H9 (cell line): Measurements from ENCODE around the gene GTF3C6. TPM values are rescaled to one million over a fixed set of nuclear protein-coding genes. Genes with fewer than 3 reads are reported as not detected.

ENCODE experiments used
- DNase-seq: peaks from one replicate; pipeline ENCODE4 v3.0.0-alpha.2; 2017
- H2AFZ ChIP-seq: one replicate; pipeline ENCODE4 v1.6.1; 2013; ENCODE audit warnings: mild to moderate bottlenecking, low read length, control low read depth, moderate library complexity
- H2AK5ac ChIP-seq: 2 replicates; pipeline ENCODE4 v1.6.1; 2013; ENCODE audit warnings: low read length, control low read depth, mixed read lengths; ENCODE audit not compliant: insufficient read length
- H2BK120ac ChIP-seq: one replicate; pipeline ENCODE4 v1.6.1; 2013; ENCODE audit warnings: low read depth, mild to moderate bottlenecking, low read length, control low read depth, inconsistent platforms; ENCODE audit not compliant: poor library complexity, severe bottlenecking
- H2BK12ac ChIP-seq: 2 replicates; pipeline ENCODE4 v1.6.1; 2013; ENCODE audit warnings: low read length, control low read depth, mixed read lengths, low read depth; ENCODE audit not compliant: insufficient read length
- H2BK15ac ChIP-seq: 2 replicates; pipeline ENCODE4 v1.6.1; 2013; ENCODE audit warnings: low read depth, low read length, control low read depth
- H2BK20ac ChIP-seq: one replicate; pipeline ENCODE4 v1.6.1; 2013; ENCODE audit warnings: low read depth, mild to moderate bottlenecking, low read length, control low read depth, inconsistent platforms; ENCODE audit not compliant: poor library complexity, severe bottlenecking
- H2BK5ac ChIP-seq: 2 replicates; pipeline ENCODE4 v1.6.1; 2013; ENCODE audit warnings: low read length, control low read depth, mixed read lengths; ENCODE audit not compliant: insufficient read length
- H3K14ac ChIP-seq: 2 replicates; pipeline ENCODE4 v1.6.1; 2013; ENCODE audit warnings: low read length, control low read depth; ENCODE audit not compliant: insufficient read depth
- H3K18ac ChIP-seq: 2 replicates; pipeline ENCODE4 v1.6.1; 2013; ENCODE audit warnings: low read depth, mild to moderate bottlenecking, mixed read lengths, low read length, control low read depth; ENCODE audit not compliant: insufficient read length
- H3K23ac ChIP-seq: 2 replicates; pipeline ENCODE4 v1.6.1; 2013; ENCODE audit warnings: low read length, control low read depth, mixed read lengths, low read depth; ENCODE audit not compliant: insufficient read length
- H3K23me2 ChIP-seq: 2 replicates; pipeline ENCODE4 v1.6.1; 2013; ENCODE audit warnings: low read depth, mild to moderate bottlenecking, mixed read lengths, low read length, control low read depth; ENCODE audit not compliant: insufficient read length, poor library complexity, severe bottlenecking
- H3K27ac ChIP-seq: 2 replicates; pipeline ENCODE4 v1.5.1; 2013; ENCODE audit warnings: low read length, control low read depth, mixed read lengths, low read depth; ENCODE audit not compliant: insufficient read length
- H3K27me3 ChIP-seq: 2 replicates; pipeline ENCODE4 v1.6.1; 2013; ENCODE audit warnings: low read length, control low read depth, inconsistent platforms; ENCODE audit not compliant: insufficient read depth
- H3K4ac ChIP-seq: 2 replicates; pipeline ENCODE4 v1.6.1; 2013; ENCODE audit warnings: low read depth, mild to moderate bottlenecking, control low read depth, inconsistent platforms, low read length, moderate library complexity
- H3K4me1 ChIP-seq: 2 replicates; pipeline ENCODE4 v1.6.1; 2013; ENCODE audit warnings: low read length, control low read depth, inconsistent platforms; ENCODE audit not compliant: insufficient read depth
- H3K4me2 ChIP-seq: 2 replicates; pipeline ENCODE4 v1.6.1; 2013; ENCODE audit warnings: low read length, control low read depth, mixed read lengths; ENCODE audit not compliant: insufficient read length, insufficient read depth
- H3K56ac ChIP-seq: 2 replicates; pipeline ENCODE4 v1.6.1; 2013; ENCODE audit warnings: low read depth, mild to moderate bottlenecking, mixed read lengths, low read length, control low read depth; ENCODE audit not compliant: insufficient read length
- H3K79me1 ChIP-seq: 2 replicates; pipeline ENCODE4 v1.6.1; 2013; ENCODE audit warnings: low read depth, mild to moderate bottlenecking, moderate library complexity, low read length, control low read depth, inconsistent platforms; ENCODE audit not compliant: insufficient read depth, poor library complexity, severe bottlenecking
- H3K79me2 ChIP-seq: 2 replicates; pipeline ENCODE4 v1.6.1; 2013; ENCODE audit warnings: low read length, control low read depth, inconsistent platforms; ENCODE audit not compliant: insufficient read depth
- H3K9ac ChIP-seq: 2 replicates; pipeline ENCODE4 v1.6.1; 2013; ENCODE audit warnings: low read length, control low read depth, mixed read lengths; ENCODE audit not compliant: insufficient read length; ENCODE audit errors: extremely low read depth
- H3K9me3 ChIP-seq: one replicate; pipeline ENCODE4 v1.6.1; 2013; ENCODE audit warnings: low read depth, low read length, inconsistent platforms; ENCODE audit not compliant: control insufficient read depth
- H3T11ph ChIP-seq: one replicate; pipeline ENCODE4 v1.6.1; 2013; ENCODE audit warnings: mild to moderate bottlenecking, low read length, control low read depth, inconsistent platforms
- H4K20me1 ChIP-seq: one replicate; pipeline ENCODE4 v1.6.1; 2013; ENCODE audit not compliant: control insufficient read depth, insufficient read length, insufficient read depth
- H4K5ac ChIP-seq: 2 replicates; pipeline ENCODE4 v1.6.1; 2013; ENCODE audit warnings: low read depth, mild to moderate bottlenecking, mixed read lengths, low read length, control low read depth; ENCODE audit not compliant: insufficient read length
- H4K8ac ChIP-seq: replicated peaks from 2 replicates; pipeline ENCODE4 v1.6.1; 2013; ENCODE audit warnings: low read length, control low read depth, mixed read lengths, low read depth; ENCODE audit not compliant: insufficient read length
- H4K91ac ChIP-seq: 2 replicates; pipeline ENCODE4 v1.6.1; 2013; ENCODE audit warnings: low read depth, mild to moderate bottlenecking, moderate library complexity, mixed read lengths, low read length, control low read depth; ENCODE audit not compliant: insufficient read length
- H3K27ac Mint-ChIP-seq, 3 experiments: 2 replicates in 2 of 3; 3 replicates in 1 of 3; pipeline ENCODE4 v1.8.0; 2020 to 2021; ENCODE audit warnings: mixed read lengths in 3 of 3, mild to moderate bottlenecking in 1 of 3, moderate library complexity in 1 of 3
- H3K27me3 Mint-ChIP-seq: 2 replicates; pipeline ENCODE4 v1.8.0; 2021; ENCODE audit warnings: low read depth, mild to moderate bottlenecking, moderate library complexity, mixed read lengths
- H3K36me3 Mint-ChIP-seq, 3 experiments: 2 replicates in 2 of 3; 3 replicates in 1 of 3; pipeline ENCODE4 v1.8.0; 2020 to 2021; ENCODE audit warnings: low read depth in 3 of 3, mixed read lengths in 3 of 3; ENCODE audit not compliant: insufficient read depth in 1 of 3
- H3K4me1 Mint-ChIP-seq, 2 experiments: 2 replicates each; pipeline ENCODE4 v1.8.0; 2020; ENCODE audit warnings: mixed read lengths in 2 of 2
- H3K4me3 Mint-ChIP-seq, 2 experiments: 2 replicates in 1 of 2; 3 replicates in 1 of 2; pipeline ENCODE4 v1.8.0; 2020 to 2021; ENCODE audit warnings: mild to moderate bottlenecking in 2 of 2, mixed read lengths in 2 of 2, moderate library complexity in 1 of 2
- H3K9me3 Mint-ChIP-seq, 2 experiments: 2 replicates in 1 of 2; 3 replicates in 1 of 2; pipeline ENCODE4 v1.8.0; 2020; ENCODE audit warnings: mild to moderate bottlenecking in 2 of 2, mixed read lengths in 2 of 2, moderate library complexity in 1 of 2
- CTCF ChIP-seq: fragments of 200-600 bp; sonication (generic); conservative IDR thresholded peaks from 3 replicates; pipeline ENCODE4 v1.8.0; 2021; ENCODE audit warnings: antibody characterized with exemption, mild to moderate bottlenecking
- WGBS: extraction: QIAGEN DNeasy Blood & Tissue Kit; methylation state at CpG from one replicate; pipeline ENCODE4 v1.1.7; 2013; ENCODE audit warnings: missing lambda C conversion rate, low lambda C conversion rate, mixed read lengths; ENCODE audit not compliant: insufficient read length; ENCODE audit errors: extremely low coverage; 5-methylcytosine and 5-hydroxymethylcytosine counted together
- total RNA-seq: library from RNA; stranded (reverse); gene quantifications from 2 replicates; pipeline ENCODE4 v1.2.1, GENCODE V29; 2021

The GTF3C6 gene
- total RNA-seq, 1 experiment from 2014 or later: 106 TPM

- H2BK120ac ChIP-seq: no peak overlapping the region
- no peak overlapping the region for H2BK5ac ChIP-seq
- no peak for DNase-seq
- no peaks in the 10 kb centered on the region for H3K23me2 ChIP-seq
- no peak overlapping the region for H3K56ac ChIP-seq
- no peak overlapping the region for H2AFZ ChIP-seq
- no peak overlapping the region for H2BK20ac ChIP-seq
- no peaks in the 10 kb centered on the region for H4K20me1 ChIP-seq
- no peaks in the 10 kb centered on the region for H3K4me1 Mint-ChIP-seq
- no peak overlapping the region for H3K14ac ChIP-seq
- H3K18ac ChIP-seq: no peak overlapping the region
- H3K9ac ChIP-seq: no peak overlapping the region
- no peak overlapping the region for H2AK5ac ChIP-seq
- no peak overlapping the region for H3K23ac ChIP-seq
- H3K27me3 Mint-ChIP-seq: no peaks in the 10 kb centered on the region
- no peaks in the 10 kb centered on the region for H3K4me1 ChIP-seq
- H3K36me3 Mint-ChIP-seq: peaks cover 41 to 87% (median 82%) of the 10 kb centered on the region in 3 experiments
- no peaks in the 10 kb centered on the region for H3K79me1 ChIP-seq
- H4K5ac ChIP-seq: no peak overlapping the region
- H4K8ac ChIP-seq: no peak overlapping the region
- 0 out of 2 replicates have a peak, but pooled peaks cover 1% of the 10 kb centered on the region for H3K79me2 ChIP-seq
- H3K4me3 Mint-ChIP-seq: no peak overlapping the region
- WGBS: no CpG with 5 or more reads among the region's 9 CpGs
- H3K4me2 ChIP-seq: no peak overlapping the region
- H3K9me3 ChIP-seq: no peaks in the 10 kb centered on the region
- H2BK12ac ChIP-seq: no peak overlapping the region
- no peaks in the 10 kb centered on the region for H3K9me3 Mint-ChIP-seq
- H3T11ph ChIP-seq: no peak overlapping the region
- no peaks in the 10 kb centered on the region for H3K27me3 ChIP-seq
- H4K91ac ChIP-seq: no peak overlapping the region
- no peak overlapping the region for H3K4ac ChIP-seq
- TF ChIP-seq CTCF: no peak
- H2BK15ac ChIP-seq: no peak overlapping the region
- no peak overlapping the region; a peak in 1 of 7 replicates for H3K27ac Mint-ChIP-seq
- H3K27ac ChIP-seq: no peak overlapping the region
Measured at GRCh38 chr6:110996691-110997090, 38.2 kb downstream of the GTF3C6 start.
